GM18511 (cell line): Measurements from ENCODE around the gene MRGPRG.
"Not testable (repeated sequence)": the region's sequence is repeated elsewhere in the genome, so short reads cannot be mapped to it uniquely, and the experiment has no call there.

ENCODE experiments used
- ATAC-seq: cut with Tn5 transposase; IDR thresholded peaks from one replicate; pipeline ENCODE4 v1.9.1; 2021; ENCODE audit warnings: mild to moderate bottlenecking, moderate library complexity; ENCODE audit not compliant: unreplicated experiment

Gene MRGPRG

DNA sequence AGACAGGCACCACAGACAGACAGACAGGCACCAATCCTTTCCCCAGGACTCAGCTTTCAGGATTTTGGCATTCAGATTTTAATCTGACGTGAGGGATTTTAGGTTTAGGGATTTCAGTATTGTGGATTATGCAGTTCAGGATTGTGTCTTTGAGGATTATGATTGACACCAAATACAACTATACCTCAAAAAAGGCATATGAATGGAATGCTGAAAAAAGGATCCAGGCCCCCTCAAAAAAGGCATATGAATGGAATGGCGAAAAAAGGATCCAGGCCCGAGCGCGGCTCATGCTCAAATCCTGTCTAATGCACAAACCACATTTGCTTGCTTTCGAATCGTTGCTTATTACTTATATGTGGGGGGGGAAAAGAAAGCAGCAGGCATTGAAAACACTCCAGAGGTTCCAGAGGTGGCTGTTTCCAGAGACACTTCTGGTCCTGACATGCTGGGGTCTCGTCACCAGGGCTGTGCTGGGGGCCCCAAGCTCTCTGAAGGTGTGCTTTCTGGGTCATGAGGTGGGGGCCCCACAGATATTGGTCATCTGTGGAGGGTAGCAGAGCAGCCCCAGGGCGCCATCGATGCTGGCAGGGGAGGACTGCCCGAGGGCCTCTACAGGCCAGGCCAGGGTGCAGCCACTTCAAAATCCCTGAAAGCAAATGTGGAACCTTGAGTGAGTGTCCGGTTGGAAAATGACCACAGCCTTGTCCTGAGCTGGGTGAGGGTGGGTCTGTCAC lies 36.7 kb downstream of the MRGPRG start:
- ATAC-seq, result no peak

GRCh38 chr11:3180869-3181268 lies 37.7 kb downstream of the MRGPRG start:
- no peak for ATAC-seq

- ATAC-seq, result no peak
Observed at GRCh38 chr11:3178349-3178748, 40.3 kb downstream of the MRGPRG start.

DNA sequence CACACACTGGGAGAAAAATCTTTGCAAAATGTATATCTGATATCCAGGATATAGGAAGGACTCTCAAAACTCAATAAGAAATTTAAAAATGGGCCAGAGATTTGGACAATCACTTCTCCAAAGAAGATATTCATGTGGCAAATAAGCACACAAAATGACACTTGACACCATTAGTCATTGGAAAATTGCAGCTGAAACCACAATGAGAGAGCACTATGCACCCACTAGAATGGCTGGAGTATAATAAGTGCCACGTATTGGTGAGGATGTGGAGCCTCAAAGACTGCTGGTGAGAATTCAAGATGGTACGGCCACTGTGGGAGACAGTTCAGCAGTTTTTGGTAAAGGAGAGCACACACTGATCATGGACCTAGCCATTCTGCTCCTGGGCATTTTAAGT lies 40.7 kb downstream of the MRGPRG start:
- no peak for ATAC-seq

- no peak for ATAC-seq
Observed at GRCh38 chr11:3176487-3176886, 42.1 kb downstream of the MRGPRG start.

GRCh38 chr11:3175194-3175593 lies 43.4 kb downstream of the MRGPRG start:
- ATAC-seq, result no peak

GRCh38 chr11:3174387-3174786 lies 44.2 kb downstream of the MRGPRG start:
- ATAC-seq, result no peak

DNA sequence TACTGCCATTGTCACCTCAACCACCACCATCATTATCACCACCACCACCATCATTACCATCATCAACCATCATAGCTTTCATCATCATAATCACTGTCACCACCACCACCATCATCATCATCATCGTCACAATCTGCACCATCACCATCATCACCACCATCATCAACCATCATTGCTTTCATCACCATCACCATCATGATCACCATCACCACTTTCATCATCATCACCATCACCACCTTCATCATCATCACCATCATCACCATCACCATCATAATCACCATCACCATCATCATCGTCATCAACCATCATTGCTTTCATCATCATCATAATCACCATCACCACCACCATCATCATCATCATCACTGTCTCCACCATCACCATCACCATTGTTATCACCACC lies 44.8 kb downstream of the MRGPRG start:
- no peak for ATAC-seq

DNA sequence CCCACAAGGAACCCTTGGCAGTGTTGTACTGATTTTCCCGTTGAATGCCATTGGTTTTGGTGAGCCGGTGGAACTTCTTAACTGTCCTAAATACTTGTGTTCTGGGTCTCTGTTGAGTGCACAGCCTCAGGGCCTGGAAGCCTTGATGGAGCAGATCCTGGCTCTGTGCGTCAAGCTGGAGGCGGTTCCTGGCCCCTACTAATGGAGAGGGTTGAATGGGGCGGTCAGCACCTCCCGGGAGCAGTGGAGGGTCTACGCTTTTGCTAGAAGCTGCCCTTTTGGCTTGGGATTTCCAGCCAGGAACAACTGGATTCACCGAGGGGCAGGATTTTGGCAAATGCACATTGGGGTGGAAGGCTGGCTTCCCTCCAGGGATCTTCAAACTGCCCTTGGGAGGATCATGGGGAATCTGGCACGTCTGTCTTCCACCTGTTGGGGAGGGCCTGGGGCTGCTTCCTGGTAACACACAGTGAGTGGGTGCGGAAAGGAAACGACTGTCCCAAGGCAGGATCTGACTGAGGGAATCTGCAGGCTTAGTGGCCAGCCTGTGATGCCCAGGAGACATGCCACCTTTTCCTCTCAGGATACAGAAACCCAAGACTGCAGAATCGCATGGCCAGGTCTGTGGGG lies 46.6 kb downstream of the MRGPRG start:
- ATAC-seq, result no peak

DNA sequence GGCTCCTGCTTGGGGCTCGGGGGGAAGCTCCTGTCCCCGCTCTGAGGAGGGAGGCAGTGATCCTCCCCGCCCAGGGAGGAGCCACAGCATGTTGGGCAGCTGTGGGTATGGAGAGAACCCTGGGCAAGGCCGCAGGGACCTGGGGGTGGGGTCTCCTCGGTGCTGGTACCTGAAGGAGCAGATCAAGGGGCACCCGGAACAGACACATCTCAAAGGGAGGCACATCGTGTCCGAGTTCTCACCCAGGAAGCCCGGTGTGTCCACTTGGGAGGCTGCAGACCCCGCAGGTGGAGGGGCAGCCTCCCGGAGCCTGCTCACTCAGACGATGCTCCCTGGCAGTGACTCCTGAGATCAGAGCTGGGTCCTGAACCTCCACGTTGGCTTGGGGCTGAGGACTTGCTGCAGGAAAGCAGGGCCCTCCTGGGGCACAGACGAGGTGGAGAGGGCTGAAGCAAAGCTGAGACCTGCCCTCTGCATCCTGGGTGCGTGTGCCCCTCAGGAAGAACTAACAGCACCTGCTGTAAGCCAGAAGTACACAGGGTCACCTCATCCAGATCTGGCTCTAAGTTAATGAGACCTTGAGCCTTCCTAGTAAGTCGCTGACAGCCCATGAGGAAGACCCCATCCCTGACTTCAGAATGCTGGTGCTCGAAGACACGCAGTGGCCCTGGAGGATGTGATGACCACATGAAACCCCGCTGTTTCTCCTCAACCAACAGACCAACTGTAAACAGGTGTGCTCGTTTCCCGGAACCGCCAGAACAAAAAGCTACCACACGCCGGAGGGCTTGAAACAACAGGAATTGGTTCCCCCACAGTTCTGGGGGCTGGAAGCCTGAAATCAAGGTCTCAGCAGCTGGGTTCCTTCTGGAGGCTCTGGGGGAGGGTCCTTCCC lies 47.6 kb downstream of the MRGPRG start:
- no peak for ATAC-seq

- ATAC-seq, result no peak
Observed at GRCh38 chr11:3170044-3170755, 48.4 kb downstream of the MRGPRG start.

DNA sequence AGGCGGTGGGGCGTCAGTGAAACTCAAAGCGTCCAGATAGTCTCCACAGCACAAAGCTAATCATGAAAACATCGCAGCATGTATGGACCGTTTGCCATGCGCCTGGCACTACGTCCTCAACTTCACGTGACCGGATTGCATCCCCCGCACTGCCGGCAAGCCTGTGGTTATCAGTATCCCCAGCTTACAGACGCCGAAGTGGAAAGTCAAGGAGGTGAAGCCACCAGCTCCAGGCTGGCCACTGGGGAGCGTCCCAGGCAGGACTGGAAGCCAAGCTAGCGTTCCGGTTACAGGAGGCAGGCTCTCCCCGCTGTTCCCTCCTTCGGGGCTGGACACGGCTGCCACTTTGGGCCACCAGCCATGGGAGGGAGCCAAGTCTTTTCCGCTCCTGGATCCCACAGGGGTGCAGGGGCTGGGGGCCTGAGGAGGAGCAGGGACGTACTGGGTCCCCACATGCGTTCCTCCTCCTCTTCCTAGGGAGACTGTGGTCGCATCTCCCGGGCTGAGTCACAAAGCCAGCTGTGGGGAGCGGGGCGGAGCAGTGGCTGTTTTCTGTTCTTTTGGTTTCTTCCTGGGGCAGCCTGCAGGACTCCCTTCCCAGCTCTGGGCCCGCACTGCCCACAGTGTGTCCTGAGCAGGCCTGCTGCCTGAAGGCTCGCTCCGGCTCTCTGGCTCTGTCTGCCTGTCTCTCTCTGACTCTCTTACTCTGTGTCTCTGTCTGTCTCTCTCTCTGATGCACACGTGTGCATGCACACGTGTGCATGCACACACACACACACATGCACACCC lies 49.2 kb downstream of the MRGPRG start:
- ATAC-seq, result no peak

- ATAC-seq, result not testable (repeated sequence)
Observed at GRCh38 chr11:3168742-3169254, 49.8 kb downstream of the MRGPRG start.
